Measurements from ENCODE around the gene OR5K3.
"Not testable (repeated sequence)": the region's sequence is repeated elsewhere in the genome, so short reads cannot be mapped to it uniquely, and the experiment has no call there.

The OR5K3 gene

DNA sequence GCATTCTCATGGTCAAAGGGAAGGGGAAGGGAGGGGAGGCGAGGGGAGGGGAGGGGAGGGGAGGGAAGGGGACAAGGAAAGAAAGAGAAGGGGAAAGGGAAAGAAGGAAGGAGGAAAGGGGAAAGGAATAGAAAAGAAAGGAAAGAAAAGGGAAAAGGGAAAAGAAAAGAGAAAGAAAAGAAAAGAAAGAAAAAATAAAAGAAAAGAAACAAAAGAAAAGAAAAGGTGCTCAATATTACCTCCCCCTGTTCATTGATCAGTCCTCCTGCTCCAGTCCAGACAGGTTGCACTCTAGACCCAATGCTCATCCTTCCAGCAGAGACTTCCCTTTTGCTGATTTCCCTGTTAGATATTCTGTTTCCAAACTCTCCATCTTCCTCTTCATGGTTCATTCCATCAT lies 18.0 kb upstream of the OR5K3 start:
- TF ChIP-seq, protein P1, sequence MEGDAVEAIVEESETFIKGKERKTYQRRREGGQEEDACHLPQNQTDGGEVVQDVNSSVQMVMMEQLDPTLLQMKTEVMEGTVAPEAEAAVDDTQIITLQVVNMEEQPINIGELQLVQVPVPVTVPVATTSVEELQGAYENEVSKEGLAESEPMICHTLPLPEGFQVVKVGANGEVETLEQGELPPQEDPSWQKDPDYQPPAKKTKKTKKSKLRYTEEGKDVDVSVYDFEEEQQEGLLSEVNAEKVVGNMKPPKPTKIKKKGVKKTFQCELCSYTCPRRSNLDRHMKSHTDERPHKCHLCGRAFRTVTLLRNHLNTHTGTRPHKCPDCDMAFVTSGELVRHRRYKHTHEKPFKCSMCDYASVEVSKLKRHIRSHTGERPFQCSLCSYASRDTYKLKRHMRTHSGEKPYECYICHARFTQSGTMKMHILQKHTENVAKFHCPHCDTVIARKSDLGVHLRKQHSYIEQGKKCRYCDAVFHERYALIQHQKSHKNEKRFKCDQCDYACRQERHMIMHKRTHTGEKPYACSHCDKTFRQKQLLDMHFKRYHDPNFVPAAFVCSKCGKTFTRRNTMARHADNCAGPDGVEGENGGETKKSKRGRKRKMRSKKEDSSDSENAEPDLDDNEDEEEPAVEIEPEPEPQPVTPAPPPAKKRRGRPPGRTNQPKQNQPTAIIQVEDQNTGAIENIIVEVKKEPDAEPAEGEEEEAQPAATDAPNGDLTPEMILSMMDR (IDR thresholded peaks at IDR 0.05; ENCODE audit: control extremely low read depth, extremely low read depth, low read depth, missing control alignments): no peak
- ChIA-PET CTCF (no interaction called here), POLR2A (no interaction called here)
- DNase-seq (ENCODE audit: extremely low spot score): no peak

GRCh38 chr3:98376631-98377030 lies 13.8 kb upstream of the OR5K3 start:
- TF ChIP-seq, protein P1 (IDR thresholded peaks at IDR 0.05; ENCODE audit: control extremely low read depth, extremely low read depth, low read depth, missing control alignments): no peak
- DNase-seq (ENCODE audit: extremely low spot score): no peak
- ChIA-PET CTCF (interaction anchor here (1.1 to 1.2 kb wide), 2 partner anchors 11 to 46 kb away, joined by 3 read pairs; no protein-coding TSS in a partner anchor), POLR2A (no interaction called here)

DNA sequence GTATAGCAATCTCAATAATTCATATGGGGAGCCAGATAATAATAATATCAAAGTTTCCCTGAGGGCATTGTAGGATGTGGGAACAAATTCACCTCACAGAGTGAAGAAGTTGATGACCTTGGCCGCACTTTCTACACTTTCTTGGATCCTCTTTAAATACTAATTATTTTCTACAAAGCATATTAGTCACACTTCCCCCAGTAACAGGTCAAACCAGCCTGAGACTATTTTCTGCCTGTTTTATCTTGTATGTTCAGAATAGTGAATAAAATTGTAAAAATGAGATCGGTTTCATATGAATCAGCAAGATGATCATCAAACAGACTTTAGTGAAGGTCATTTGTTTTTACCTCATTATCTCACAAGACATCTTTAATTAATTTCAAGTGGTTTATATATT lies 2.3 kb upstream of the OR5K3 start:
- POLR2A ChIA-PET: no interaction called here
- no peak for DNase-seq (ENCODE audit: extremely low spot score)
- CTCF ChIA-PET: no interaction called here
- TF ChIP-seq, protein P1 (IDR thresholded peaks at IDR 0.05; ENCODE audit: control extremely low read depth, extremely low read depth, low read depth, missing control alignments): no peak

DNA sequence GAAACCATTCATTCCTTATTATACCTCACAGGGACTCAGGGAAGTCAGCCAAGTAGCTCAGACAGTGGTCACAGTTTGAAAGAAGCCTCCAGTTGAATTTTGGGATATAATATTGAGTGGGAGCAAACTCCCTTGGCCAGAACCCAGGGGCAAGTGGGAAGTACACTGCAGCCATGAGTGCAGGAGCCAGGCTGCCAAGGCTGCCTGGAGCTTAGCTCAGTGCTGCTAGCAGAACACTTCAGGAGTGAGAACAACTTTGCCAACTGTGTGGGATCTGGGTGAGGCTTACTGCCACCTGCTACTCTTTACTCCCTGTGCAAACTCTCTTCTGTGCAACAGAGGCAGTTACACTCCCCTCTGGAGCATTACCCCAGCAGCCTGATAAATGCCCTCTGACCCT lies 4.6 kb downstream of the OR5K3 start:
- POLR2A ChIA-PET: no interaction called here
- TF ChIP-seq, protein P1 (IDR thresholded peaks at IDR 0.05; ENCODE audit: control extremely low read depth, extremely low read depth, low read depth, missing control alignments): no peak
- DNase-seq (ENCODE audit: extremely low spot score): no peak
- CTCF ChIA-PET: interaction anchor here (1.0 kb wide), 1 partner anchor 27 kb away, joined by 3 read pairs; no protein-coding TSS in a partner anchor

- DNase-seq (ENCODE audit: extremely low spot score); POLR2A ChIA-PET: not testable (repeated sequence)
- CTCF ChIA-PET: interaction anchor here (1.0 kb wide), 1 partner anchor 32 kb away, joined by 3 read pairs; no protein-coding TSS in a partner anchor
Observed at GRCh38 chr3:98396482-98396881, 6.0 kb downstream of the OR5K3 start.

- ChIA-PET POLR2A (no interaction called here), CTCF (no interaction called here)
- TF ChIP-seq, protein P1 (IDR thresholded peaks at IDR 0.05; ENCODE audit: control extremely low read depth, extremely low read depth, low read depth, missing control alignments): no peak
- no peak for DNase-seq (ENCODE audit: extremely low spot score)
Observed at GRCh38 chr3:98398513-98398912, 8.0 kb downstream of the OR5K3 start.

- no peak for DNase-seq (ENCODE audit: extremely low spot score)
- ChIA-PET POLR2A (no interaction called here), CTCF (no interaction called here)
- TF ChIP-seq, protein P1 (IDR thresholded peaks at IDR 0.05; ENCODE audit: control extremely low read depth, extremely low read depth, low read depth, missing control alignments): no peak
Observed at GRCh38 chr3:98402507-98402906, 12.0 kb downstream of the OR5K3 start.

All from GM10248 (cell line).